IPS DF 19.7 (cell line): Measurements from ENCODE around the gene TSPAN9.
A peak's percentile ranks its signal among the peaks of the same experiment; 100 is the strongest.

Experiments used
- DNase-seq: peaks from one replicate; pipeline ENCODE4 v3.0.0-alpha.2; 2013; ENCODE audit warnings: low read depth, low spot score

TSPAN9 gene

DNA sequence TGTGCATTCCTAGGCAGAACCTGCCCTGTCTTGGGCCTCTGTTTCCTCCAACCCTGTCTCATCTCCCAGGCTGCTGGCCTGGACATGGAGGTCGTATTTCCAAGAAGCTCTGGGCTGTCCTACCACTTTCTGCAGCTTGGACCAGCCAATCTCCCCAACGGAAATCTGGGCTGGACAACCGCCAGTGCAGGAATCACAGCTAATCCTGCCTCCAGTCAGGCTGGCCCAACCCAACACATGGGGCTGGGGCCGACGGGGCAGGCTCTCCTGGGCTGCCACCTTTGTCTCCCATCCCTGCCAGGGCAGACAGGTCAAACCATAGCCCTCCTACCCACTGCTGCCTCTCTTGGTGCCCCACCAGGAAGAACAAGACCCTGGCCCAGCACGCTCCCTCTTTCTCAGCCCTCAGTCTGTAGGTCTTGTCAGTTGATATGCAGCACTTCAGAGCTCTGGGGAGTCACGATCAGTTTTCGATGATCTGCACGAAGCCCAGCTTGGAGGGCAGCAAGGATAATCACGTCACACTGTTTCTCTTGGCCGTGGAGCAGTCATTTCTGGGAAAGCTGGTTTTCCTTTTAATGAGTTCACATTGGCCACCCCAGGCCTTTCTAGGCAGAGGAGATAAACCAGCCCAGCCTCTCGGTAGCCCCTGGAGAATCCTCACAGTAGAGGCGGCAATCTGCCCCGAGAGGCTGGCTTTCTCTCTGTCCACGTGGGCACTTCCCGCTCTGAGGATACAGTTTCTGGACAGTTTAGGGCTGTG, 218.6 kb downstream of the TSPAN9 start:
- no peak for DNase-seq

DNA sequence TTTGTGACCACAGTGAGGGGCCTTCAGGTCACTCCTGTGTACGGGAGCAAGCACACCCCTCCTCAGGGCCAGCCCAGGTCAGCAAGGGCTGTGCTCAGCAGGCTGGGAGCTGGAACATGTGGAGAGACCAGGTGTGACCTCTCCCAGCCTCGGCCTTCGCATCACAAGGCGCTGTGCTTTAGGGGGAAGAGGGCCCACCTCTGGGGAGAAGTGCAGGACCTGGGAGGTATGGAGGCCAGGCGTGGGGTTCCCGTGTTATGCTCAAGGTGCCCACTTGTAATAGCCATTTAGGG, 219.2 kb downstream of the TSPAN9 start:
- no peak for DNase-seq

DNA sequence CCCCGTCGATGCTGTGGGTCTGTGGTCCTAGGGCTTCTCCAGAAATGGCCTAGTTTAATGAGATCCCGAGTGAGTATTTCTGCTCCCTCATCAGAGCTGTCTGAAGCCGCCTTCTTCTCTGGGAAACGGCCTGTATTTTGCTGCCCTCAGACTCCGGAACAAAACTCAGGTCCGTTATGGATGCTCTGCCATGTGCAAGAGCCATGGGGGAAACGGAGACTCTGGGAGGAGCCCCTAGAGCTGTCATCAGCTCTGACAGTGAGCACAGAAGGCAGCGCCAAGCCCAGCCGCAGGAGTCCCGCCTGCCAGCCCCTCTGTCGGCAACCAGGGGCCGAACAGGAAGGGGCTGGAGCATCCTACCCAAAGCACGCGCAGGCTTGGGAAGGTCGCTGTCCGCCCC, 221.4 kb downstream of the TSPAN9 start:
- no peak for DNase-seq

DNA sequence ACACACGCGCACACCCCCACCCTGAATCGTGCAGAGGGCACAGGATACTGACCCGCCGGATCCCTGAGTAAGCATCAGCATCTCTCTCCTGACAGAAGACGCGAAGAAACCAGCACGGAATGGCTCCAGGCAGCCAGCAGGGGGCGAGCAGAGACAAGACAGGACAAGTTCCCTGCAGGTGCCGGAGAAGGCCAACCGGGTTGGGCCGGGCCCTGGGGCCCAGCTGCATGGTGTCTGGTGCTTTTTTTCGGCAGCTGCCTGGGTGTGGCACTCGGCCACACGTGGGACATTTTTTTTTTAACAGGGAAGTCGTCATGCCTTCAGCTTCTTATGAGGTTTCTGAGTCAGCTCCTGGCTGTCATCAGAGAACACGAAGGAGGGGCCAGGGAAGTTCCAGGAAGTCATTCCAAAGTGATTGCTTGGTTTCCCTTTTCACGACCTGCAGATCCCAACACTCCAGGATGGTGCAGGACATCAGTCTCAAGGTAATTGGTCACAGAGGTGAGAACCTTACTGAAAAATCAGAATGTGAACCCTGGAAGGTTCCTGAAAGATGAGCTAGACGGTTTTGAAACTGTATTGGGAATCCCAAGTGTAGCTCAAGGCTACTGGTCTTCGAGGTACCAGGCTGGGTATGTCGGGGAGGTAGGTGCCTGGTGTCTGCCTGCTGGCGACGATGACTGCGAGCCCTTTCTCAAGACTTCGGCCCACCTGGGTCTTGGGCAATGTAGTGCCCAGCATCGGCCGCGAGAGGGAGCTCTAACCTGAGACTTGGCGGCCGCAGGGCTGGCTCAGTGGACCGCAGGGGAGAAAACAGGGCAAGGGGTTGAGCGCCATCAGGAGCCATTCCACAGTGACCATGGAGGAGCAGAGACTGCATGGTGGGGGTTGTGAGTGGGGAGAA, 223.0 kb downstream of the TSPAN9 start:
- peak; percentile 69 for DNase-seq

DNA sequence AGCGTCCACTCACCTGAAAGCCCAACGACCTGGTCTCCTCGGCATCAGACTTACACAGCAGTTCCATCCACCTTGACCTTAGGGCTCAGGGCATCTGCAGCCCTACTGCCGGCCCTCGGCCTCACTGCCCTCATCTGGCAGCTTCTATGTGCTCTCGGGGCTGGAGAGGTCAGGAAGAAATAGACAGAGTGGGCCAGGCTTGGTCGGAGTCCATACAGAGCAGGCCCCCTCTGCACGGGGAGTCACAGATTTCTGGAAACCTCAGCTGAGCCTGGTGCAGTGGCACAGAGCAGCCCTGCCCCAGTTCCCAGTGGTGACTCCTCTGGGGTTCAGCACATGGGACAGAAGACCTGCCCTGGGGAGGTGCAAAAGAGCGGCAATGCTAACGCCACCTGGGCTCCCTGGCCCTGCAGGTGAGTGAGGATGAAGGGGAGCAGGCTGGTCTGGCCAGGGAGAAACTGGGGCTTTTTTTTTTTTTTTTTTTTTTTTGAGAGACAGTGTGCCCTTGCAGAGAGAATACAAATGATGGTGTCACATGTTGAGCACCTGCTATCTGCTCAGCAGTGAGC, 223.7 kb downstream of the TSPAN9 start:
- no peak for DNase-seq

DNA sequence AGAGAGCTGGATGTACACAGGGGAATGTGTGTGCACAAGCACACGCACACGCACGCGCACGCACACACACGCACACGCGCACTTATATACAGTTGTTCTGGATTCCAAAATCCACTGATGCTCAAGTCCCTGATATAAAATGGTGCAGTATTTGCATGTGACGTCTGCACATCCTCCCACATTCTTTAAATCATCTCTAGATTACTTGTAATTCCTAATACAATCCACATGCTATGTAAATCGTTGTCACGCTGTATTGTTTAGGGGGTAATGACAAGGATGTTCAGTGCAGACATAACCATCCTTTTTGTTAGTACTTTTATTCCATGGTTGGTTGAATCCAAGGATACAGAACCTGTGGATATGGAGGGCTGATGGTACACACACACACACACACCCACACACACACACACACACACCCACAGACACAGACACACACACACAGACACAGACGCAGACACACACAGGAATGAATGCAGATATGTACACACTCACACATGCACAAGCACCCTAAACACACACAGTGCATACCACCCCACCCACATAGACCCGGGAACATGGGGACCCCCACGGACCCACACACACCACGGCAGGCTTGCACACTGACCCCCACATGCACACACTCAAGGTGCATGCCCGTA, 225.3 kb downstream of the TSPAN9 start:
- no peak for DNase-seq

DNA sequence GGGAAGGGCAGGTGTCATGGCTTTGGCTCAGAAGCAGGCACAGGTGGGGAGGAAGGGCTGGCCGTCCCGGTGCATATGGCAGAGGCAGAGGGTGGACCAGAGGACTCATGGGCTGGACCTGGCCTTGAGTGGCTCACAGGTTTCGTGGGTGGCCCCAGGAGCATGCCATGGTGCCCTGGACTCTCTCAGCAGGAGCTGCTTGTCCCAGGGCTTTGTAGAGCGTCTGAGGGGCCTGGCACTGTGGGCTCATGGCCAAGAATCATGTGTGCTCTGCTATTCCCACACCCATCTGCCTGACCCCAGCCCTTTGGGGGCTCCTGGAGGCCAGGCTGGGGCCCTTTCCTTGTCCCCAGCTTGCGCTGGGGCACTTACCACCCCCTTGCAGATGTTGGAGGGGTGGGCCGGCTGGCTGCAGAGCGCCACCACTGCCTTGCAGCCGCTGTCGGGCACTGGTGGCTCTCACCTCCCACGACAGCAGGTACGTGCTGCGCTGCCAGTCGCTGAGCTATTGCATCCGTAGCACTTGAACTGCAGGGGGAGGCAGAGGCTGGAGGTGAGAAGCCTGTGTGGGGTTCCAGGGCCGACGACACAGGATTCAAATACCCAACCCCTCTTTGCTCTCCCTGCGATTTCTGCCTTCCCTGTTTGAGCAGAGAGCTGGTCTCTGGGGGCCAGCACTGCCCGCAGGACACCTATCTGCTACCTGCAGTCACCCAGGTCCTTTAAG, 226.4 kb downstream of the TSPAN9 start:
- DNase-seq = no peak

DNA sequence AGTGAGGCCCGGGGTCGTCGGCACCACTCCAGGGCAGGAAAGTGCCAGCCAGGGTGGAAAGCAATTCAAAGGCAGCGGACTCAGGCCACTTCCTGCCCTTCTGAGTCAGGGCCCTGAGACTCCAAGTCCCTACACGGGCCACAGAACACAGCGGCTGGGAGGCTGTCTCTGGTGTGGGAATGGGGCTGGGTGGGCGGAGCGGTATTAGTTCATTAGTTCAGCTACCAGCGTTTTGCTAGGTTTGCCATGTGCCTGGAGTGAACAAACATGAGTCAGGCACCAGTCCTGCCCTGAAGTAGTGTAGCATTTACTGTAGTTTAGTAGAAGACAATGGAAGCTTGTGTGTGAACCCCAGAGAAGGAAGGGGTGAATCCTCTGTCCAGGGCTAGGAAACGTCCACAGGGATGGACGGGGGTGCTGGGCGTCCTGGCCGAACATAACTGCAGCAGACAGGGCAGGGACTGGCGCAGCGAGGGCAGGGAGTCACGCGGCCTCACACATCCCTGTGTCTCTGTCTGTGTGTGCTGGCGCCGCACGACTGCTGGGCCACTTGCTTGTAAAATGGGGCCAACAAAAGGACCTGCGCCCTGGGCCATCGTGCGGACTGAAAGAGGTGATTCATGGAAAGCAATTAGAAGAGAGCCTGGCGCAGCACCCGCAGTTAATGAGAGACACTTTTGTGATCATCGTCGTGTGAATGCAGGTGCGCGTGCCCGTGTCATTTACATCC, 227.4 kb downstream of the TSPAN9 start:
- DNase-seq = no peak

DNA sequence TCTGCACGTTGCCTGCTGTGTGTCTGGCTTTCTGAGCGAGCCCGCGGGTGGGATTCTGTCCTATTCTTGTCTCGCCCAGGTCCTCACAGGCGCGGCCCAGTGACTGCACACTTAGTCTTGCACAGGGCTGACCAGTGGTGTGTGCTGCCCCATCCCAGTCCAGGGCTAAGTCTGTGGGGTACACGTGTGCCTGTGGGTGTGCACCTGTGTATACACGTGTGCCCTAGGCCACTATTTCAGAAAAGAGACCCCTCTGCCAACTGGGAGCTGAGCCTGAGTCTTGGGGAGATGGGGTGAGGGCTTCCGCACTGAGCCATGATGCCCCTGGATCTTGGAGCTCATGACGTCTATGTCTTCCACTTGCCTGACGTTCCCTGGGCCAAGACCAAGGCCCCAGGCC, 228.3 kb downstream of the TSPAN9 start:
- DNase-seq = no peak

DNA sequence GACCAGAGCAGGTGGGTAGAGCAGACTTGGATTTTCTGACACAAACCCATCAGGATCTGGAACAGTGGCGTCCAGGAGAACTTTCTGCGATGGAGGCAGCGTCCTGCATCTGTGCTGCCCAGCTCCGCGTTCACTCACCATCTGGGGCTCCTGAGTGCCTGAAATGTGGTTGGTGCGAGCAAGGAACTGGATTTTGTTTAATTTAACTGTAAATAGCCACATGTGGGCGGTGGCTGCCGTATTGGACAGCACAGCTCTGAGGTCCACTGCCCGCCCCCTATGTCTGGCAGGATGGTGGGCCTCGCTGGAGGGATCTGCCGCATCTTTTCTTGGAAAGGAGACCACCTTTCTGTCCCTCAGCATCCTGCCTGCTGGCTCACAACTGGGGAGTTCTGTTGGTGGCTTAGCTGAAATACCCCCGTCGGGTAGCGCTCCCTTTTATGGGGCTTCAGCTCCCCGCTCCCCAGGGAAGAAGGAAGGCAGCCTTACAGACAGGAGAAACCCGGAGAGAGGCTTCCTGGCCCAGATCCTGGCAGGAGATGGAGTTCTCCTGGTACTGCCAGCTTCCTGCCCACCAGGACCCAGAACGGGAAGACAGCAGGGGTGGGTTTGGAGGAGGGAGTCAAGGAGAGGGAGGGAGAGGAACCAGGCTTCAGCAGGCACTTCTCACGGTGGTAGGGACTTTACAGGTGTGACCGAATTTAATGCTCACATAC, 228.9 kb downstream of the TSPAN9 start:
- no peak for DNase-seq

DNA sequence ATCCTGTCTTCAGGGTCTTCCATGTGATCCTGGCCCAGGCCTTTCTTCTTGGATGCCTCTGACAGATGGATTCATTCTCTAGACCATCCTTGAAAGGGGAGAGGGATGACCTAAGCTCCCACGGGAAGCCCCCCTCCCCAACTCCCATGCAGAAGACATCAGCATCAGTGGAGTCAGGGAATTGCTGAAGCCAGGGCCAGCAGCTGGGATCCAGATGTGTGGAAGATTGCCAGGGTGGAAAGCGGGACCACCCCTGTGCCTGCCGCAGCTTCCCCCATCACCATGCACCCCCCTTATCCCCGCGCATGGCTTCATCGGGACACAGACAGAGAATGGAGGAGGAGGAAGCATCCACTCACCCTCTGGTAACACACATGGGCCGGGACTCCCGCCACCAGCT, 230.2 kb downstream of the TSPAN9 start:
- no peak for DNase-seq

DNA sequence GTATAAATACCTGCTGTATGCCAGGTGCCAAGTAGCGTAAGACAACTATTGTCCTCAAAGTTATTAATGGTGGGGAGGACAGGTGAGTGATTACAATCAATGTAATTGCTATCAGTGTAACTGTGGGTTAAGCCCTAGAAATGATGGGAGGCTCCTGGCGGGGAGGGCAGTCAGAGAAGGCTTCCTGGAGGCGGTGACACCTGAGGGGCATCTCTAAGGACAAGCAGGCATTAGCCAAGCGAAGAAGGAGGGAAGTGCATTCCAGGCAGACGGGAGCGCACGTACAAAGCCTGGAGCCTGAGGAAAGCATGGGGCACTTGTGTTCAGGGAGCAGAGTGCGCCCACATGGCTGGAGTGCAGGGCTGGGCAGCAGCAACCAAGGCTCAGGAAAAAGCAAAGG, 230.9 kb downstream of the TSPAN9 start:
- no peak for DNase-seq

DNA sequence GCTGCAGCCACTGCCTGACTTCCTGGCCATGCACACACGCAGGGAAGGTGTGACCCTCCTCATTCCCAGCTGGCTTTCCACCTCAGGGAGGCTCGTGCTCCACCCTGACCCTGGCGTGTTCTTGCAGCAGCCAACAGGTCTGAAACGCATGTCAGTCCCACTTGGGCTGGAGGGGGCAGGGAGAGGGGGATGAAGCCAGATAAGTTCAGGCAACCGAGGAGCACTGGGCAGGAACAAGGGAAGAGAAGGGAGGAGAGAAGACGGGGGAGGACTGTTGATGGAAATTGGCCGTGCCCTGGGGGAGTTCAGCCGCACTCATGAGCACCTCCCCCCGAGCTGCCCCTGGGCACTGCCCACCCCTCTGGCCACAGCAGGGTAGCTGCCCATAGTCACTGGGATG, 231.4 kb downstream of the TSPAN9 start:
- DNase-seq = no peak

DNA sequence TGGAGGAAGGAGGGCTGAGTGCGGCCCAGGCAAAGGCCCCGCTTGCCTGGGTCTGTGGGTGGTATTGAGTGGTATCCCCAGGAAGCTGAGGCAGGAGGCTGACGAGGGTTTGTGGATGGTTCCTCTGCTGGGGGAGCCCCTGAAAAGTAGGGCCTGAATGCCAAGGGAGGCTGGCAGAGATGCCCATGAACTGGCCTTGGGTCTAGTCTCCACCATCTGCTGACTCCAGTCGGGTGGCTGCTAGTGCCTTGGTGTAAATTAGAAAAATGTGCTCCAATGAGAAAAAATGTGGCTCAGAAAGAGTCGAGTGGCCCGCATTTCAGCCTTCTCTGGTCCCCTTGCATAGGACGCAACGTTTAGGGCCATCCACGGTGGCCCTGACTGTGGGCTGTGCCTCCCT, 232.6 kb downstream of the TSPAN9 start:
- no peak for DNase-seq

DNA sequence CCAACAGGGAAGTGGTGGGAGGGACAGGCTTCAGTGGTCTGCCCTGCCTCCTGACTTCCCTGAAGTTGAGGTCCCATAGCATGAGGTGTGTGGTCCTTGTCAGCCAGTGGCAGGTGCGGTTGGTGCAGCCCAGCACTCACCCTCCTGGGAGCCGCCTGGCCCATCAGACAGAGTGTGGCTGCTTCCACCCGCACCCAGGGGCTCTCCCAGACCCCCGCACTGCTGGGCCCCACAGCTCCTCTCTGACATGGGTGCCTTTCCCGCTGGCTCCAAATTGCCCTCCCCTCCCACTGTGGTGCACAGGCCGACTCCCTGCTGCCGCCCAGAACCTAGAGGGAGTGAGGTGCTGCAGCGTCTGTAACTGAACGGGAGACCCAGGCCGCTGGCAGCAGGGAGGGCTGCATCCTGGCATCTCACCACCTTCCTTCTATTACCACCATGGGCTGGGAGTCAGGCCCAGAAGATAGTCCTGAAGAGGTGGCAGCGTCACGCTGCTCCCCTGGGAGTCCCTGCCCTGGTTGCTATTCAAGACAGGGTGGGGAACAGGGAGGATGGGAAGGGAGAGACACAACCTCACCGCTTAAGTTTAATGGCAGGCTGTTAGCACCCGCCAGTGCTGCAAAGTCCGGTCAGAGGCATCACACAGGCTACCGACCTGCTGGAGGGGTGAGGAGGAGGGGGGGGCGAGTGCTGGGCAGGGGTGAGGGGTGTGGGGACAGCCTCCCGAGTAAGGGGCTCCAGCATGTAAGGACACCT, 233.3 kb downstream of the TSPAN9 start:
- DNase-seq = no peak

DNA sequence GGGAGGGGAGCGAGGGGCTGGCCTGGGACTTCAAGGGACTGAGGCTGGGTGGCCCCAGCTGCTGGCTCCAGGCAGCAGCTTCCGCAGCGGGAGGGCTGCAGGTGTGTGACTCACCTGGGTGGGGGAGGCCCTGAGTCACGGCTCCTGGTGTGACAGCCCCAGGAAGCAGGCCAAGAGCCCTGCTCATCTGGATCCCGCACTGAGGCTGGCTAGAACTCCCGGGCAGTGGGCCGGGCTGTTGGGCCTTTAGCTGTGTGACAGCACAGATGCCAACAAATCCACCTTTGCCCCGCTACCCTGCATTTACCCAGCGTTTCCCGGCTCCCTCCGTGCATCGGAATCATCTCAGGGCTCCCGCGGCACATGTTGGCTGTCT, 233.8 kb downstream of the TSPAN9 start:
- no peak for DNase-seq

DNA sequence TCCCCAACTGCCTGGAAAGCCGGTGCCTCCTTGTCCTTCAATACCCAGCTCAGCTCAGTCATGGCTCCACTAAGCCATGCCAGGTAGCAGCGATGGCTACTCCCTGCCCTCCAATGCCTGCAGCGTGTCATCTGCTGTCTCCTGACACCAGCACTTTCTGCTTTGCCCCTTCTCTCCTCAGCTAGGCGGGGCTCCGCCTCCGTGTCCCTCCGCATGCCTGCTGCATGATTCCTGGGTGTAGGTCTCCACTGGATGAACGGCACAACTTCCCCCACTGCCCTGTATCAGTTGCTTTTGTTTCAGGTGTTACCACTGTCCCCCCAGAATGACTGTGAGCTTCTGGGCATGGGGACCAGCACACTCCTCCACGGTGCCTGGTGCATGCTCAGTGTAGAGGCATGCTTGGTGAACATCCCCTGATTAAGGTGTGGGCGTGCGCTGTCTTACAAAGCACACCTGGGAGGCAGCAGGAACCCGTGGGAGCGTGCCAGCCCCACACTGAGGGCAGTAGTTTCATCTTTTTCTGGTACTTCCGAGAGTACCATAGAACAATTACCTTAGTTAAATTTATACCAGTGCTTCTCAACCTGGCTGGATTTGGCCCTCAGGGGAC, 234.4 kb downstream of the TSPAN9 start:
- no peak for DNase-seq

DNA sequence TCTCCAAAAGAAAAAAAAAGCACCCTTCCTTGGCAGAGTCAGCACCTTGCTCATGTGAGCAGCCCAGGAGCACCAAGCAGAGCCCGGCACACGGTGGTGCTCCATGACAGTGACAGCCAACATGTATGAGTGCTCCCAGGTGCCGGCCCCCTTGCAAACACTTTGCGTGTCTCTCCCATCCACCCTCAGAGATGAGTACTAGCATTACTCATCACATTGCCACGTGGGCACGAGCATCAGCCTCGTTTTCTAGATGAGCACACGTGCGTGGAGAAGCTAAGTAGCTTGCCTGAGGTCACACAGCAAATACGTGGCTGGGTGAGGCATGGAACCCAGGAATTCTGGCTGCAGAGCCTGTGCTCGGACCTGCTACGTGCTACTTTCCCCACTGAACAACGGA, 235.9 kb downstream of the TSPAN9 start:
- no peak for DNase-seq
